ENCODE measurements around the gene NEMF. TPM values are rescaled to one million over a fixed set of nuclear protein-coding genes. Genes with fewer than 3 reads are reported as not detected.

Gene NEMF
- total and polyA plus RNA-seq, 2 donors (not counting 1 experiment from before 2014, with no cell fraction given), result 26.7 to 127 TPM

- Histone ChIP-seq H3K4me3 (ENCODE audit: control extremely low read depth in 1 of 5, extremely low read depth in 1 of 5, insufficient read depth in 1 of 5, low read depth in 2 of 5, low read length in 4 of 5) (peak overlapping the region; percentile 64 to 99 (median 89)), H3K9me3 (ENCODE audit: control extremely low read depth in 1 of 3, control insufficient read depth in 2 of 3, insufficient read depth in 1 of 3, low read length in 2 of 3) (peaks cover 2 to 6% (median 5%) of the 10 kb centered on the region in 3 donors), H2AFZ (ENCODE audit: insufficient read depth, low read depth, low read length, poor library complexity, severe bottlenecking) (peak overlapping the region; percentile 98), H3K36me3 (replicated peaks in 1 of 2; ENCODE audit: control extremely low read depth in 1 of 2, control insufficient read depth in 1 of 2, extremely low read depth in 1 of 2, insufficient read depth in 2 of 2, low read length in 1 of 2) (no peaks in the 10 kb centered on the region), H3K9ac (ENCODE audit: low read length) (peak overlapping the region; percentile 99), H3K27me3 (replicated peaks in 1 of 4; ENCODE audit: control extremely low read depth in 1 of 4, control insufficient read depth in 3 of 4, insufficient read depth in 4 of 4, low read length in 3 of 4) (no peaks in the 10 kb centered on the region), H4K20me1 (ENCODE audit: control insufficient read depth, insufficient read depth, low read length, poor library complexity, severe bottlenecking) (no peaks in the 10 kb centered on the region), H3K27ac (ENCODE audit: low read length in 2 of 2) (peak overlapping the region; percentile 96 to 99), H3K4me1 (ENCODE audit: control insufficient read depth in 2 of 2, insufficient read depth in 2 of 2, low read length in 2 of 2) (peaks cover 35 to 49% of the 10 kb centered on the region in 2 donors), H3K79me2 (ENCODE audit: control insufficient read depth, insufficient read depth, low read length) (peaks cover 16% of the 10 kb centered on the region), H3K4me2 (replicated peaks; ENCODE audit: low read depth, low read length, poor library complexity, severe bottlenecking) (peak overlapping the region; percentile 92)
- no peak overlapping the region for H3K27ac Mint-ChIP-seq
- TF ChIP-seq EZH2 (IDR thresholded peaks at IDR 0.05; ENCODE audit: borderline replicate concordance, insufficient read depth, low read depth, low read length, poor library complexity, severe bottlenecking), result no peak
- TF ChIP-seq, protein P1, sequence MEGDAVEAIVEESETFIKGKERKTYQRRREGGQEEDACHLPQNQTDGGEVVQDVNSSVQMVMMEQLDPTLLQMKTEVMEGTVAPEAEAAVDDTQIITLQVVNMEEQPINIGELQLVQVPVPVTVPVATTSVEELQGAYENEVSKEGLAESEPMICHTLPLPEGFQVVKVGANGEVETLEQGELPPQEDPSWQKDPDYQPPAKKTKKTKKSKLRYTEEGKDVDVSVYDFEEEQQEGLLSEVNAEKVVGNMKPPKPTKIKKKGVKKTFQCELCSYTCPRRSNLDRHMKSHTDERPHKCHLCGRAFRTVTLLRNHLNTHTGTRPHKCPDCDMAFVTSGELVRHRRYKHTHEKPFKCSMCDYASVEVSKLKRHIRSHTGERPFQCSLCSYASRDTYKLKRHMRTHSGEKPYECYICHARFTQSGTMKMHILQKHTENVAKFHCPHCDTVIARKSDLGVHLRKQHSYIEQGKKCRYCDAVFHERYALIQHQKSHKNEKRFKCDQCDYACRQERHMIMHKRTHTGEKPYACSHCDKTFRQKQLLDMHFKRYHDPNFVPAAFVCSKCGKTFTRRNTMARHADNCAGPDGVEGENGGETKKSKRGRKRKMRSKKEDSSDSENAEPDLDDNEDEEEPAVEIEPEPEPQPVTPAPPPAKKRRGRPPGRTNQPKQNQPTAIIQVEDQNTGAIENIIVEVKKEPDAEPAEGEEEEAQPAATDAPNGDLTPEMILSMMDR (IDR thresholded peaks at IDR 0.05), result no peak
- DNase-seq (no peak), ATAC-seq (ENCODE audit: low read depth) (no peak)
- ChIA-PET POLR2A (interaction anchor here (0.7 to 3.8 kb wide), 15 partner anchors 9 to 275 kb away, joined by 3 to 35 read pairs (median 7); partner anchors contain the start of genes ARF6, DNAAF2, KLHDC2 and NEMF), CTCF (interaction anchor here (0.7 to 10.0 kb wide), 28 partner anchors 9 to 450 kb away, joined by 3 to 182 read pairs (median 14); partner anchors contain the start of genes ARF6, DNAAF2, NEMF and VCPKMT)
- no peak overlapping the region for H3K4me3 Mint-ChIP-seq
- peaks cover 2% of the 10 kb centered on the region for H3K9me3 Mint-ChIP-seq (ENCODE audit: insufficient read depth)
- 0% methylated on average over 3 of the region's 4 CpGs for WGBS (ENCODE audit: insufficient coverage)
- H3K4me1 Mint-ChIP-seq, result peaks cover 24% of the 10 kb centered on the region
- intact Hi-C loops (cut with micrococcal nuclease), result loop anchor here (5.0 to 10.0 kb wide), 2 partner anchors 451 to 964 kb away; partner anchors contain the start of genes DMAC2L and L2HGDH
- no peaks in the 10 kb centered on the region for H3K27me3 Mint-ChIP-seq
Measured at GRCh38 chr14:49860988-49861698, 8.6 kb upstream of the NEMF start.

- CTCF ChIA-PET, result interaction anchor here (0.7 to 1.7 kb wide), 10 partner anchors 118 to 453 kb away, joined by 3 to 6 read pairs (median 3); partner anchors contain the start of genes DMAC2L and L2HGDH
- peaks cover 31% of the 10 kb centered on the region for H3K4me1 Mint-ChIP-seq
Measured at GRCh38 chr14:49858383-49858782, 5.8 kb upstream of the NEMF start.

More at GRCh38 chr14:49858383-49858782, 5.8 kb upstream of the NEMF start:
- Mint-ChIP-seq H3K9me3 (ENCODE audit: insufficient read depth) (peaks cover 2% of the 10 kb centered on the region), H3K4me3 (no peak overlapping the region), H3K27me3 (no peaks in the 10 kb centered on the region), H3K27ac (no peak overlapping the region)
- 95% methylated on average over 2 of the region's 3 CpGs for WGBS (ENCODE audit: insufficient coverage)
- Histone ChIP-seq H3K27ac (ENCODE audit: low read length in 2 of 2) (peak overlapping the region in 1 of 2 donors; percentile 19), H3K79me2 (ENCODE audit: control insufficient read depth, insufficient read depth, low read length) (peaks cover 8% of the 10 kb centered on the region), H3K9ac (ENCODE audit: low read length) (no peak overlapping the region), H4K20me1 (ENCODE audit: control insufficient read depth, insufficient read depth, low read length, poor library complexity, severe bottlenecking) (no peaks in the 10 kb centered on the region), H3K4me1 (ENCODE audit: control insufficient read depth in 2 of 2, insufficient read depth in 2 of 2, low read length in 2 of 2) (peaks cover 20 to 33% of the 10 kb centered on the region in 2 donors), H3K9me3 (ENCODE audit: control extremely low read depth in 1 of 3, control insufficient read depth in 2 of 3, insufficient read depth in 1 of 3, low read length in 2 of 3) (peaks cover 2 to 6% (median 5%) of the 10 kb centered on the region in 3 donors), H3K27me3 (replicated peaks in 1 of 4; ENCODE audit: control extremely low read depth in 1 of 4, control insufficient read depth in 3 of 4, insufficient read depth in 4 of 4, low read length in 3 of 4) (no peaks in the 10 kb centered on the region), H2AFZ (ENCODE audit: insufficient read depth, low read depth, low read length, poor library complexity, severe bottlenecking) (no peak overlapping the region), H3K4me3 (ENCODE audit: control extremely low read depth in 1 of 5, extremely low read depth in 1 of 5, insufficient read depth in 1 of 5, low read depth in 2 of 5, low read length in 4 of 5) (no peak overlapping the region), H3K36me3 (replicated peaks in 1 of 2; ENCODE audit: control extremely low read depth in 1 of 2, control insufficient read depth in 1 of 2, extremely low read depth in 1 of 2, insufficient read depth in 2 of 2, low read length in 1 of 2) (no peaks in the 10 kb centered on the region), H3K4me2 (replicated peaks; ENCODE audit: low read depth, low read length, poor library complexity, severe bottlenecking) (no peak overlapping the region)
- TF ChIP-seq, protein P1 (IDR thresholded peaks at IDR 0.05), result no peak
- TF ChIP-seq EZH2 (IDR thresholded peaks at IDR 0.05; ENCODE audit: borderline replicate concordance, insufficient read depth, low read depth, low read length, poor library complexity, severe bottlenecking), result no peak
- ATAC-seq (ENCODE audit: low read depth) (no peak), DNase-seq (no peak)
- POLR2A ChIA-PET, result interaction anchor here (0.6 to 0.7 kb wide), 4 partner anchors 23 to 239 kb away, joined by 3 to 13 read pairs (median 6); partner anchors contain the start of gene ARF6
- intact Hi-C loops (cut with micrococcal nuclease), result no loop called here

Measured in B cell (primary cell).